GM21423 (cell line): Measurements from ENCODE around the gene PRKCA.

ENCODE experiments used
- ATAC-seq: cut with Tn5 transposase; IDR thresholded peaks from one replicate; pipeline ENCODE4 v1.9.1; 2021; ENCODE audit warnings: mild to moderate bottlenecking, moderate library complexity; ENCODE audit not compliant: unreplicated experiment

PRKCA gene

DNA sequence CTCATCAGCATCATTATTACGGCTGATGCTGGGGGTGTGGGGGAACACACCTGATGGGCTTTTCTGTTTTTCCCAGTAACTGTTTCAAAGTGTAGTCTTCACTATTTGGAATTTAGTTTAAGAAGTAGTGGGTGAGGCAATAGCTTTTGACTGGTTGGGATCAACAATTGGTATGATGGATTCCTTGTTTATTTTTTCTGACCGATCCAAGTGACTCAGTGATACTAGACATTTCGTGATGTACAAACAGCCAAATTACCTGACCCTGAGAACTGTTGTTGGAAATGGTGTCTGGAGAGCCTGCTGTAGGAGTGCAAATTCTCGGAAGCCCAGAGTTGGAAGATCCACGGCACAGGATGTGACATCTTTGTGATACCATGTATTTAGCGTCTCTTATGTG, 204.2 kb downstream of the PRKCA start:
- no peak for ATAC-seq

DNA sequence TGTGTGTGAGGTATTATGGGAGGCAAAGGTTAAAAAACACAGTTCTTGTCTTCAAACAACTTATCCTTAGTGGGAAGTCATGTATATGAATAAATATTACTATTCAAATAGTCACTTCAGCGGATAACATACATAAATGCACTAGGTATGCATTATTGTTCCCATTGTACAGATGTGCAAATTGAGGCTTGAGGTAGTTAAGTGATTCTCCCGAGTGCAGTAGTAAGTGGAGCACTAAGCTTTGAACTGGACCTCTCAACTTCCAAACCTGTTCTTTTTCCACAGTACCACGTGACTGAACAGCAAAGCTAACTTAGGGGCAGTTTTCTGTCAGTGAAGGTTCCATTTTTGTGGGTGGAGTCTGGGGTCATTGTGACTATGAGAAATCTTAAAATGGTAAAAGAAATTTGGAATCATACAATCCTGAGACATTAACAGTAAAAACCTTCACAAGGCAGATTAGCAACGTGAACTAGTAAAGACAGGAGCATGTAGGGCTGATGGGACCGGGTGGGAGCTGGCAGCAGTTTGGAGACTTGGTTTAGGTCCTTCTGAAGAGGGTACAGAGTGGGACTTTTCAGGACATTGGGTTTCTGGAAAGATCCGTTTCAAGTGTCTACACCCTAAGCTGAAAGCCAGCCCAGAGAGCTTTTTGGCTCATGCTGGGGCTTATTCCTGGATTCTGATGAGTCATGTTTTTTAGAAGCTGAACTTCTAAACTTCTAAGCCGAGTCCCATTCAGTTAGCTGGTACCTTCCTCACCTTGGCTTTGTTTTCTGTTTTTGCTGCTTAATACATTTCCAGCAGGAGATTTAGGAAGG, 204.9 kb downstream of the PRKCA start:
- ATAC-seq: no peak

DNA sequence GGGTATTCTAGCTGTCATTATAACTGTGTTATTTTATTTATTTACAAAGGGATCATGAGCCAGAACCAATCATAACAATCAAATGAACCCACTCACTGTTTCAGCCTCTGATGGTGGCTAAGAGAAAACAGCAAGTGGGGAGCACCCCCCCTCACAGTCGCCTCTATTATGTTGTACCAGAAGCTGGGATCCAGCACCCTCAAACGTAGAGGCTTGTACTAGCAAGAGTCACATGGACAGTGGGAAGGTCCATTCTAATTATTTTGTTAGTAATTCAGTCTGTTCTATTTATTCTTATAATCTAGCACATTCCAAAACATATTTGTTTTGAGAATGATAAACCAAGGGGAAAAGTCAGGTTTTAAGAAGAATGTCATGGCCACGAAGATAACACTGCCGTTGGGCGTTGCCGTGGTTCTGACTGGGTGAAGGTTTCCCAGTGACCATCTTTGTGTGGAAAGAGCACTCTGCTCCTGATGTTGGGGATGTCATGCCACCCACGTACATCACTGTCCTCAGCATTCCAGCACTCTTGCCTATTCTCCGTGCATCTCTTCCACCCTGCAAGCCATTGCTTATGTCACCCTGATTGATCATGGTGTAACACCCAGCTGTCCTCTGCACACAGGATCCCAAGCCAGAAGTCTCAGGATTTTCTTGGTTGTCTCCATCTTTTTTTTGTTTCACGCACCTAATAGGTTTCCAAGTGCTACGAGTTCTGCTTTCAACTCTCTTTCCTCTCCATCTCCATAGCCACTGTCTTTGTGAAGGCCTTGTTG, 205.8 kb downstream of the PRKCA start:
- ATAC-seq: no peak

DNA sequence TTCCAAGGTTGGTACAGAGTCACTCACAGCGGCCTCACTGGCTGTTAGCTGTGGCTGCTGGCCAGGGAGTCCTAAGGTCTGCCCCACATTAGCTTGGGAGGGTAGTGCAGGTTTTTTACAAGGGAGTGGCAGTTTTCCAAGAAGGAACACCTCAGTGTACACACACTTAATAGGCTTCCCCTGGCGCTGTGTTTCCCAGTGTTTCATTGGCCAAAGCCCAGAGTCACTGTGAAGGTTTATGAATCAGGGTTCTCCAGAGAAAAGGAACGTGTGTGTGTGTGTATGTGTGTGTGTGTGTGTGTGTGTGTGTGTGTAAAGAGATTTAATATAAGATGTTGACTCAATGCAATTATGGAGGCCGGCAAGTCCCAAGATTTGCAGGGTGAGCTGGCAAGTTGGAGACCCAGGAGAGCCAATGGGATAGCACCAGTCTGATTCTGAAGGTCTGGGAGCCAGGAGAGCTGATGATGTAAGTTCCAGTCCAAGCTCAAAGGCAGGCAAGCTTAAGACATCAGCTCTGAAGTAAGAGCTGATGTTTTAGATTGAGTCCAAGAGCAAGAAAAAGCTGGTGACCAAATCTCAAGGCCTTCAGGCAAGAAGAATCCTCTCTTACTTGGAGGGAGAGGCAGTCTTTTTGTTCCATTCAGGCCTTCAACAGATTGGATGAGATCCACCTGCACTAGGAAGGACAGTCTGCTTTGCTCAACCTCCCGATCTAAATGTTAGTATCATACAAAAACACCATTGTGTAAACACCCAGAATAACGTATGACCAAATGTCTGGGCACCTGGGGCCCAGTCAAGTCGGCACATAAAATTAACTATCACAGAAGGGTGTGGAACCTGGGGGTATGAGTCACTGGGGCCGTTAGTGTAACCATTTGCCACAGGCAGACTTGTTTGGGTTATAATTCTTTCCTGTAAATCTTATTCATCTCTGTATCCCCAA, 206.8 kb downstream of the PRKCA start:
- ATAC-seq: no peak

DNA sequence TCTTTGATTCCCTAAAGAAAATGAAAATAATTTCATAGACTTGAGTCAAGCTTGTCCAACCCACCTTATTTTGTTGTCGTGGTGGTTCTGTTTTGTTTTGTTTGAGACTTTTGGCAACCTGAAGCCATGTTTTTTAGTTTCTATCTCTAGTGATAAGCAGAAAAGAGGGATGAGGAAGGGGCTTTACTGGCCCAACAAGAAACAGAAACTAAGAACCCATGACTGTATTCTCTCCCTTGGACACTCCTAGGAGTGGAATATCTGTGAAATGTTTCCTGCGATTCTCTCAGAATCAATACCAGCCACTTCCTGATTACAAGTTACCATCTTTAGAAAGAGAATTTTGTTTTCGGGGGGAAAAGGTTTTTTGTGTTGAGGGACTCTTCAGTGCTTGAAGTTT, 207.5 kb downstream of the PRKCA start:
- no peak for ATAC-seq

DNA sequence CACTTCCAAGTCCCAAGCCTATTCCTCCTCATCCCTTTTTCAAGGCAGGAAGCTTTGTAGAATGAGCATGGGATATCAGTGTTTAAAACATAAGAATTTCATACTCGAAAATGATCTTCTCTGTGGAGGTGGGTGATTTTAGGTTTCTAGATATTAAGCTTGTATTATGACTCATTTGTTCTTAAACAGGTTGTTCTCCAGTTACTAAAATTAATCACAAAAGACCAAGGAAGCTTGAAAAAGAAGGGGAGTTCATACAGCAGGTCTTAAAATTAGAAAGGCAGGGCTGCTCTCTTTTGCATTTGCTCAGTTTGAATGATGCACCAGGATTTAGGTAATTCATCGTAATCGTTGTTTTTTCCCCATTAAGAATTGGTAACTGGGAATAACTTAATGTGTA, 208.7 kb downstream of the PRKCA start:
- no peak for ATAC-seq

DNA sequence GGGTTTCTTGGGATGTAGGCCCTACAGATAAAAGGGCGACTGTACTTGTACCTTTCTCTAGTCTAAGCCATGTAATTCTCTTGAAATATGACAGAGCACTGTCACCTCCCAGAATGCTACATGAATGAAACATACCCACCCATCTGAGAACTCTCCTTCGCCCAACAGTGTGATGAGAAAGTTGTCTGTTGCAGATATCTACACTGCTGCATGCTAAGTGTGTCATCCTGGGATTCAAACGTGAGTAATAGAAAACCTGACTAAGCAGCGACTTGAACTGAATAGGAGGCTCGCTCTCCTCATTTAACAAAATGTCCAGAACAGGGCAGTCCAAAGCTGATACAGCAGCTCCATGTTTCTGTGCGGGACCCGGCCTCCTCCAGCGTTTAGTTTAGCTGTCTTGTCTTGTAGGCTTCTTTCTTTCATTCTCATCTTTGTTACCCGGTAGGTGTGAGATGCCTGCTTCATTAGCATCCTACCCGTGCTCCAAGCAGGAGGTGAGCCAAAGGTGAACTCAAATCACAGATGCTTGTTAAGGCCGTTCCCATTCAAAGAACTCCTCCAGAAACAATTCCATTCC, 211.9 kb downstream of the PRKCA start:
- no peak for ATAC-seq

DNA sequence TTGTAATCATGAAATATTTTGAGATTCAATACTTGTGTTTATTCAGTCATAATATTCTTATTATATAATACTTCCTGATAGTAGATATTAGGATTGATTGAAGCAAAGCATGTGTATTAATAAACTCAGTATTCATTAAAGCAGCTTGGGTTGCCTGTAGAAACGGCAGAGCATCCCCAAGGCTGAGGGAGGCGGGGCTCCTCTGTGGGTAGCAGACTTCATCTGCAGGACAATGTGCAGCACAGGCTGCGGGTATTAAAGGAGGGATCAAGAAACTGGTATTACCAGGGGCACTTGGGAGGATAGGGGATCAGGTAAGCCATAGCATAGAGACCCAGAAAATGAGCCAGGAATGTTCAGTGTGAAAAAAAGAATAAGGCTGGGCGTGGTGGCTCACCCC, 213.6 kb downstream of the PRKCA start:
- ATAC-seq: no peak

DNA sequence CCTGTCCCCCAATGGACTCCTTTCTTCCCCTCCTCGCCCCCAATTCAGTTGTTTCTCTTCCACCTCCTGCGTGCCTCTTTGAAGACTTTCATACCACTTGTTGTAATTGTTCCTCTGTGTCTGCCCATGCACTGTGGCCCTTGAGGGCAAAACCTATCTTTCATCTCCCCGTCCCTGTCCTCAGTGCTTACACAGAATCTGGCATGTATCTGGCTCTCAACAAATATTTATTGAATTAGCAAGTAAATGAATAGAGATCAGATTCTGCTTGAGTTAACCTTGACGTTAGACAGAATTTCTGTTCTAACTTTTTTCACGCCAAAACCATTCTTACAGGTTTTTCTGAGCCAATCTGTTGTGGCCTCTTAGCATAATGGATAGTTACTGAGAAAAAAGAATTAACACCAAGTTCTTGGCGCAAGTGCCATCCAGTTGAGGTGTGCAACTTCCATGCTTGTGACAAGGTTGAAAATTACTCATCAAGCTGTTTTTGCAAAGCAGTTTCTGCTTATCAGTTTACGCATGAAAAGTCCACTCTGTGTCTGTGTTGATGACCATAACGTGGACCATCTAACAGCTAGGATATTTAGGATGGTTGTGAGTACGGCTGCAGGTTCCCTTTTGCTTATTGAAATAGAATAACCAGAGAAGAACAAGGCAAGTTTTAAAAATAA, 215.1 kb downstream of the PRKCA start:
- no peak for ATAC-seq

DNA sequence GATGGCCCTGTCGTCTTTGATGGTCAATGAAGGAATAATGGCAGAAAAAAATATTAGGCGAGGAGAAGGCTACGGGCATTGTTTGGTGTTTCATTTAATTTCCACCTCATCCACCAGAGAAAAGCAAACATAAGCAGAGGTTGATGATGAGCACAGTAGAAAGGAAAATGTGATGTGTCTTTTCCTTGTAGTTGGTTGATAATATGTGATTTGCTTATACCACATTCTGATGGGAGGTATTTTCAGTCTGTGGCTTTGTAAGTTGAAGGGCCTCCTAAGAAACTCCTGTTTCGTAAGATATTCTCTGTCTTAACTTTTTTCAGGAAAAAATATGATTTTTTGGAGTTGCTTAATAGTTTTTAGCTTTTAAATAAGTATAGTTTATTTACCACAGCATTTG, 215.7 kb downstream of the PRKCA start:
- no peak for ATAC-seq

DNA sequence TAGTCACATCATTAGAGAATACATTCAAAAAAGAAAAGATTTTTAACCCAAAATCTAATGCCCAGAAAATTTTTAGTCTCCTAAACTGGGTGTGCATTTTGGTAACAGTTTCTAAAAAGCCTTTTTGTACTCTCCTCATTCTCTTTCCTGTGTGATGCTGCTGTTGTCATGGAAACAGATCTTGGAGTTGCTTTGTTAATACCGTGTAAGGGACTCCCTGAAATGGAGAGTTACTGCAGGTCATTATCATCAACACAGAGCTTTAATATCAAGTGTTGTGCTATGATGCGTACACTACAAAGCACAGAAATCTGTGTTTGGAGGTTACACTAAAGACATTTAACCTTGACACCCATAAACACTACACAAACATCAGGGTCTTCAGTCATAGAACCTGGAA, 216.3 kb downstream of the PRKCA start:
- no peak for ATAC-seq

DNA sequence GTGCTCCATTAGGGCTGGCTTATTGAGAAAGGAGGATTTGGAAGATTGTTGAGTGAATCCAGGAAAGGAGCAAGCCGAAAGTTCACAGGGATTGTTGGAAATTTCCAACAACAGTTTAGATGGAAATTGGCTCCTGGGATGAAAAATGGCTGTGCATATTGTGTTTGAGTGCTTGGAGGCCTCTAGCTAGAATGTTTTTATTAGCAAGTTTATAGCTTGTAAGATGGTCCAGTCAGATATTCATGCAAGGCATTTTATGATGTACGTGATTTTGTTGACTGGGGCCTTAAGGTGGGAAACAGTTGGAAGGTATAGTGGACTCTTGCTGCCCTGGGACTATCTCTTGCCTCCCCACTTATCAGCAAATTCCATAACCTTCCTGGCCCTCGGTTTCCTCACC, 216.7 kb downstream of the PRKCA start:
- no peak for ATAC-seq

DNA sequence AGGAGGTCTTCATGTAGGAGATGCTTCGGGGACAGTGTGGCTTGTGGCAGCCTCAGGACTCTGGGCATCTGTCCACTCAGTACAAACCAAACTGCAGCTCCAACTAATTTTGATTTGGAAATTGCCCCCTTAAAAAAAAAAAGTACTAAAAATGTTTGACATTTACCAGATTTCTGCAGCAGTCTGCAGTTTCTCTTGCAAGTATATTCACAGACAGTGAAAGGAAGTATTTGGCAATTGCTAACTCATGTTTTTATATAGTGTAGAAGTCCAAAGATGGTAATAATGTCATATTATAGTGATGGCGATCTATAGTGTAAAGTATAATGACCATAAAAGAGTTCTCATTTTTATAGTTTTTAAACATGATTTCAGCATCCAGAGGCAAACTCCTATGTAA, 218.6 kb downstream of the PRKCA start:
- ATAC-seq: no peak

DNA sequence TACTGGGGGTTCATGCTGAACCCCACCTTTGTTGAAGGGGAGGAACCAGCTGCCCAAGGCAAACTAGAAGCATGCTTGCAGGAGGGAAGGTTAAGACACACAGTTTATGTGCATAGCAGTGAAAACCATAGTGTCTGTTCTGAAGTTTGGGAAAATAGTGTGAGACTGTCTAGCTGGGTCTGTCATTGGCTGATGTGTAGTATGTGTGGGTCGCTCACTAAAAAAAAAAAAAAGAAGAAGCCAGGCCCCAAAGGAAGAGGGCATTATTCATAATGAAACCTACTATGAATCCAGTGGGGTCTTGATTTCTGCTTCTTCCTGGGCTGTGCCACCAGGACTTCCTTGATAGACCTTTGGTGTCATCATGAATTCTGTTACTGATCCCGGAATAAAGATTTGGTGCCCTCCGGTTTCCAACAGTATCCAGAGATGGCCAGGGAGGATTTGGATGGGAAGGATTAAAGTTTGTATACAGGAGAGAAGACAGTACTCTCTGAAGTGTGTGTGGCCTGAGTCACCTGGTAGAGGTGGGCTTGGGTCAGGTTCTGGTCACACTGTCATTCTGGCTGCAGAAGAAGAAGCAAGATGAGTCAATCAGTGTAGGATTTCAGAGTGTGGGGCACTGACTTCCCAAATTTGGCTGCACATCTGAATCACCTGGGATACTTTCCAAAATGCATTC, 220.3 kb downstream of the PRKCA start:
- no peak for ATAC-seq

DNA sequence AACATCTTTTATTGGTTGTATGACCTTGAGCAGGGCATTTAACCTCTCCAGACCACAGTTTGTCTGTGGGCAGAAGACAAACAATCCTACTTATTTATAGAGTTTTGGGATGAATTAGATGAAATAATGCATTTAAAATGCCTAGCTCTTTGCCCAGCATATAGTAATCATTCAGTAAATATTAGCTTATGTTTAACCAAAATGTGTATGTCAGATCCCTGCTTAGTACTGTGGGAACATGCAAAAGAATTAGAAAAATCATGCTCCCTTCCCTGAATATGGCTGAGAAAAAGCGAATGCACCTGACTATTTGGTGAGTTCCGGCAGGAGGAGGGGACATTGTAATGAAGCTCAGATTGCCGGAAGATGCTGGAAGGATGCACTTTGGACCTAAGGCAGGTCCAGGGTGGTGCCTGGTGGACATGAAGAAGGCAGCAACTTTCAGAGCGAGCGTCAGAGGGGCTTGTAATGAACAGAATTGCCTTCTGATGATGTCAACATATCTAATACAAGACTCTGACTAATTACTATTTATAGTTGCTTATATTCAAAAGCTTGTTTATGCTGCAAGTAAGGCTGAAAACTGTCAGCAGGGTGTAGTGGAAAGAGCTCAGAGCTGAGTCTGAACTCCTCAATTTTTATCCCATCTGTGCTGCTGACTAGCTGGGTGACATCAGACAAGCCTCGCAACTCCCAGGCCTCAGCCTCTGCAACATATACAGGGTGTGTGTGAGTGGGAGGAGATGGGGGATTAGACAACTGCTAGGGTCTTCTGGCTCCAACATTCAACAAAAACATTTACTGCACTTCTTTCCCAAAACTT, 221.2 kb downstream of the PRKCA start:
- no peak for ATAC-seq

DNA sequence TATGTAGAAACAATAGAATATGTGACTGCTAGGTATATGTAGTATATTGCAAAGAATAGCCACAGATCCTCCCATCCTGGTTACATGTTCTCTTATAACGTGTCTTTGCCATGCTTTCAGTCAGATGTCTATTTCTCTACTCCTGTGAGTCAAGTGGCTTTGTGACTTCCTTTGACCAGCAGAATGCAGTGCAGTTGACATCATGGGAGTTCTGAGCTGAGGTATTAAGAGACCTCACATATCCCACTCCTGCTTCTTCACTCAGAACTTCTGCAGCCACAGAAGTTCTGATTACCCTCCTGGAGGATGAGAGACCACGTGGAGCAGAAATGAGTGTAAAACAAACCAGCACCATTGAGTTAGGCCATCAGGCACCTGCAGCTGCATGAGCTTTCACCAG, 222.5 kb downstream of the PRKCA start:
- ATAC-seq: no peak

DNA sequence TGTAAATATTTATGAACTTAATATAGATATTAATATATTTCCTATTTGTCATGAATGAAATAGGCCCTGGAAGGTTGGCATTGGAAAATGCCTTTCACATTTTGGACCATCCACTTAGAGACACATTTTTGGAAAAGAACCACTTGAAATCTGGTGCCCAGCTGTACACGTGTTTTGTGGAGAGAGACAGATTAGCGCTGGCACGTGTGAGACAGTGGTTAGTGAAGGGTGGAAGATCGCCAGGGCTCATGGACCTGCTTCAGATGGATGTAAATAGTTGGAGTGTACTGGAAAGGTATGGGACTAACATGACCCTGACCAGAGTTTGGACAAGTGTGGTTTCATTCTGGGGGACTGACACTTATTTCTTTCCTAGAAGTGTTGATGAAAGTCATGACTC, 222.9 kb downstream of the PRKCA start:
- ATAC-seq: no peak

DNA sequence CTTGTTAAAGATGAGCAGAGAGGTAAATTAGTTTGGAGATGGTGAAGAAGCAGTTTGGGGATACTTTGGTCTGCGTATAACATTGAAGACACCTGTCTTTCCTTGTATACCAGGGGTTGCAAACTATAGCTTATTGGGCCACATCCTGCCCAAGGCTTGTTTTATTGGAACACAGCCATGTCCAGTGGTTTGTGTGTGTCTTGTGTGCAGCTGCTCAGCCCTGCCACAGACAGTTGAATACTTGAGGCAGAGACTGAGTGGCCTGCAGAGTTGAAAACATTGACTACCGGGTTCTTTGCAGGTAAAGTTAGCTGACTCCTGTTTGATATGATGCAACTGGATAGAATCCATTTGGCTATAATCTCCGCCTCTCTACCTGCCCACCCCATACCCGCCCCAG, 224.4 kb downstream of the PRKCA start:
- ATAC-seq: no peak

DNA sequence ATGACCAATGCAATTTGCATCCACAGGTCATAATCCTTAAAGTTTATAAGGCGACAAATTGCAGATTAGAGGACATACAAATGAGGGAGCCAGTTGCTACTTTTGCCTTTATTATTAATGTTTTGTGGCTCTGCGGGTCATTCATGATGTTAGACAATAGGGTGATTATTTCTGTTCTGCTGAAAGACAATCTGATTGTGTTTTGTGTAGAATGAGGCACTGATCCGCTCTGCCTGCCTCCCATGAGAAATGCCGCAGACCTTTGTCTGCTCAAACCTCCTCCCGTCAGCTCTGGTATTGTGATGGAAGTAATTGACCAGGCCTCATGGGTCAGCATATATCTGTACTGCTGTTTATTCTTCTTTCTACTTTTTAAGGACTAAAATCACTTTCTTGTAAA, 224.9 kb downstream of the PRKCA start:
- ATAC-seq: no peak
